PC-9 (cell line): Measurements from ENCODE around the gene SEC11A. TPM values are rescaled to one million over a fixed set of nuclear protein-coding genes. Genes with fewer than 3 reads are reported as not detected.

Experiments
- BruUV-seq: library from RNA; stranded (reverse); fragments of 400-500 nt; replicated peaks from 2 replicates; lab custom pipeline; 2021; lab: Mats Ljungman, UMichigan
- CTCF ChIA-PET: fragments of 300-600 bp; sonication (Branson Sonifier 250); formaldehyde crosslinking; loops from one replicate; lab custom pipeline; 2022; ENCODE audit warnings: antibody characterized with exemption; lab: Charles Lee
- POLR2A ChIA-PET: fragments of 300-600 bp; sonication (Branson Sonifier 250); formaldehyde crosslinking; loops from one replicate; lab custom pipeline; 2022; ENCODE audit warnings: antibody characterized with exemption; ENCODE audit not compliant: unreplicated experiment; lab: Charles Lee
- DNase-seq, 2 experiments: peaks; one replicate each; pipeline versions ENCODE4 v3.0.0 to v3.0.0-alpha.2; 2015 to 2022; ENCODE audit warnings: mixed read lengths in 1 of 2
- H2AFZ ChIP-seq: fragments of 200-600 bp; sonication (generic); 2 replicates; pipeline ENCODE4 v1.8.1; 2017; ENCODE audit warnings: antibody characterized with exemption
- H3F3A ChIP-seq: fragments of 200-600 bp; sonication (generic); 2 replicates; pipeline ENCODE4 v1.8.1; 2017; ENCODE audit warnings: antibody characterized with exemption, mild to moderate bottlenecking, low read depth; ENCODE audit not compliant: insufficient read depth
- H3K27ac ChIP-seq: fragments of 200-600 bp; sonication (generic); 2 replicates; pipeline ENCODE4 v1.6.1; 2016; ENCODE audit warnings: mixed run types
- H3K27me3 ChIP-seq: fragments of 200-600 bp; sonication (generic); 2 replicates; pipeline ENCODE4 v1.6.1; 2016; ENCODE audit warnings: low read depth, mixed run types; ENCODE audit not compliant: insufficient read depth
- H3K36me3 ChIP-seq: fragments of 200-600 bp; sonication (generic); 2 replicates; pipeline ENCODE4 v1.6.1; 2016; ENCODE audit warnings: low read depth, mixed run types
- H3K4me1 ChIP-seq: fragments of 200-600 bp; sonication (generic); replicated peaks from 2 replicates; pipeline ENCODE4 v1.6.1; 2016; ENCODE audit warnings: mixed run types; ENCODE audit not compliant: insufficient read depth
- H3K4me2 ChIP-seq: fragments of 200-600 bp; sonication (generic); 2 replicates; pipeline ENCODE4 v1.6.1; 2017; ENCODE audit warnings: mixed run types
- H3K4me3 ChIP-seq: fragments of 200-600 bp; sonication (generic); 2 replicates; pipeline ENCODE4 v1.6.1; 2016; ENCODE audit warnings: mixed run types
- H3K79me2 ChIP-seq: fragments of 200-600 bp; sonication (generic); 2 replicates; pipeline ENCODE4 v1.6.1; 2017; ENCODE audit warnings: low read depth, mixed run types
- H3K9me2 ChIP-seq: fragments of 200-600 bp; sonication (generic); 2 replicates; pipeline ENCODE4 v1.8.1; 2017; ENCODE audit warnings: mild to moderate bottlenecking; ENCODE audit not compliant: insufficient read depth
- H3K9me3 ChIP-seq: fragments of 200-600 bp; sonication (generic); 2 replicates; pipeline ENCODE4 v1.8.1; 2016; ENCODE audit warnings: low read depth; ENCODE audit not compliant: insufficient read depth
- H4K20me1 ChIP-seq: fragments of 200-600 bp; sonication (generic); 2 replicates; pipeline ENCODE4 v1.8.1; 2017; ENCODE audit not compliant: insufficient read depth
- EZH2 ChIP-seq: fragments of 200-600 bp; sonication (generic); IDR thresholded peaks from 2 replicates; pipeline ENCODE4 v1.8.0; 2017; ENCODE audit warnings: antibody characterized with exemption, low read depth
- intact Hi-C: fragments of 100-400 bp; cut with micrococcal nuclease; formaldehyde crosslinking; loops from one replicate; pipeline ENCODE4 v1.10.0; 2022; ENCODE audit not compliant: unreplicated experiment
- total RNA-seq: library from RNA; stranded (reverse); gene quantifications from 2 replicates; pipeline ENCODE4 v1.2.3, GENCODE V29; 2021
- TF ChIP-seq, protein P1 (sequence below): fragments of 200-600 bp; sonication (generic); conservative IDR thresholded peaks from 2 replicates; pipeline ENCODE4 v1.6.1; 2017; ENCODE audit warnings: mixed run types, antibody characterized with exemption, mild to moderate bottlenecking, moderate library complexity

Gene SEC11A
- total RNA-seq, 1 experiment from 2014 or later: 174 TPM

DNA sequence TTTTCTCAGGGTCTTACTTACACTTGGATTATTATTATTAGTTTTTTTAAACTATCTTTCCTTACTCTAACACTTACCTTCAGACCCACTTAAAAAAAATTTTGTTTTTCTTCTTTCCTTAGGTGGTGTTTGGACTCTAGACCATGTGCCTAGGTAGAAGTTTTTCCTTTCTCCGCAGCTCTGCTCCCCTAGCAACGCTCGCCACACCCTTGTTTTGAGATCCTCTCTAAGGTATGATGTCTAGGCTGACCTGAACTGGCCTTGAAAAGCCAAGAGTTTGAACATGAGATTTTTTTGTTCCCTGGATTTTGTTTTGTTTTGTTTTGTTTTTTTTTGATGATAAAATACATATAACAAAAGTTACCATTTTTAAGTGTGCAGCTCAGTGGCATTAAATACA lies 48.6 kb upstream of the SEC11A start:
- Histone ChIP-seq H3K27me3 (no peaks in the 10 kb centered on the region), H3K27ac (no peak overlapping the region), H3K4me2 (no peak overlapping the region), H3K36me3 (no peaks in the 10 kb centered on the region; the same call in 1 of the 2 replicates), H3K4me1 (no peaks in the 10 kb centered on the region), H3K79me2 (peaks cover 93% of the 10 kb centered on the region), H2AFZ (no peak overlapping the region), H3F3A (peaks cover 6% of the 10 kb centered on the region; the same call in 1 of the 2 replicates), H3K9me3 (no peaks in the 10 kb centered on the region), H3K9me2 (no peaks in the 10 kb centered on the region), H3K4me3 (no peak overlapping the region), H4K20me1 (peaks cover 29% of the 10 kb centered on the region)
- DNase-seq: no peak
- intact Hi-C loops: no loop called here
- ChIA-PET POLR2A (interaction anchor here (0.6 kb wide), 1 partner anchor 8 kb away, joined by 6 read pairs; no protein-coding TSS in a partner anchor), CTCF (interaction anchor here (1.1 kb wide), 1 partner anchor 45 kb away, joined by 6 read pairs; no protein-coding TSS in a partner anchor)
- BruUV-seq: no TSS peak
- TF ChIP-seq, protein P1, sequence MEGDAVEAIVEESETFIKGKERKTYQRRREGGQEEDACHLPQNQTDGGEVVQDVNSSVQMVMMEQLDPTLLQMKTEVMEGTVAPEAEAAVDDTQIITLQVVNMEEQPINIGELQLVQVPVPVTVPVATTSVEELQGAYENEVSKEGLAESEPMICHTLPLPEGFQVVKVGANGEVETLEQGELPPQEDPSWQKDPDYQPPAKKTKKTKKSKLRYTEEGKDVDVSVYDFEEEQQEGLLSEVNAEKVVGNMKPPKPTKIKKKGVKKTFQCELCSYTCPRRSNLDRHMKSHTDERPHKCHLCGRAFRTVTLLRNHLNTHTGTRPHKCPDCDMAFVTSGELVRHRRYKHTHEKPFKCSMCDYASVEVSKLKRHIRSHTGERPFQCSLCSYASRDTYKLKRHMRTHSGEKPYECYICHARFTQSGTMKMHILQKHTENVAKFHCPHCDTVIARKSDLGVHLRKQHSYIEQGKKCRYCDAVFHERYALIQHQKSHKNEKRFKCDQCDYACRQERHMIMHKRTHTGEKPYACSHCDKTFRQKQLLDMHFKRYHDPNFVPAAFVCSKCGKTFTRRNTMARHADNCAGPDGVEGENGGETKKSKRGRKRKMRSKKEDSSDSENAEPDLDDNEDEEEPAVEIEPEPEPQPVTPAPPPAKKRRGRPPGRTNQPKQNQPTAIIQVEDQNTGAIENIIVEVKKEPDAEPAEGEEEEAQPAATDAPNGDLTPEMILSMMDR: no peak
- TF ChIP-seq EZH2: no peak

DNA sequence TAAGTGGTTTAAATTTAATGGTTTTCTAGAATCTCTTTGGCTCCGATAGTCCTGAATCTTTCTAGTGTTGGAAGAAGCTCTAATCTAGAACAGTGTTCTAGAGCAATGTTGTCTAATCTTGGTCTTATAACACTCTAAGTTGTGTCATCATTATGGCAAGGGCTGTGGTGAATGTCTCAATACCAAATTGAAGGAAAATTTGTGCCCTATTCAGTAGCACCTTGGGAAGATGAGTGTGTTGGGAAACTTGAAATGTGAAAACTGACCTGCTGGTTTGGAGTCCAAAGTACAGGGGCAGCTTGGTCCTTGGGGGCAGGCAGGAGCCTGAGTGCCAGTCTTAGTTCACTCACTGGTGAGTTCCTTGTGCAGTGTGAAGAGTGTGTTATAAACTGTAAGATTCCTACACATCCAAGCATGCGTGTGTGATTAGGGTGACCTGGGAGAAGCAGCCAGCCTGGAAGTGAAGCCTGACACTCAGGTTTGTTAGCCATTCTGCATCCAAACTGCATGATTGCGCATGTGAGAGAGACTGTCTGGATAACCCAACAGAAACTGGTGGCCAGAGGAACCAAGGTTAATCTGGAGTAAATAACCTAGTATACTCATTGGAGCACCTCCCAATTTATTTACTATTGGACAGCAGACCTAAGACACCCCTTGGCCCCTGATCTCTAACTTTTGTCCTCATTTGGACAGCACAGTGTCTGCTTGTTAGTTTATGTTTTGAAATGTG lies 47.1 kb upstream of the SEC11A start:
- H3K4me1 ChIP-seq: no peaks in the 10 kb centered on the region
- no peak for DNase-seq
- H3F3A ChIP-seq: peaks cover 6% of the 10 kb centered on the region; the same call in 1 of the 2 replicates
- no TSS peak for BruUV-seq
- no peaks in the 10 kb centered on the region; the same call in 1 of the 2 replicates for H3K36me3 ChIP-seq
- H3K27me3 ChIP-seq: no peaks in the 10 kb centered on the region
- ChIA-PET POLR2A (no interaction called here), CTCF (no interaction called here)
- no peaks in the 10 kb centered on the region for H3K9me3 ChIP-seq
- no peak overlapping the region for H2AFZ ChIP-seq
- TF ChIP-seq, protein P1: no peak
- TF ChIP-seq EZH2: no peak
- no peak overlapping the region for H3K27ac ChIP-seq
- H4K20me1 ChIP-seq: peaks cover 29% of the 10 kb centered on the region
- peaks cover 95% of the 10 kb centered on the region for H3K79me2 ChIP-seq
- H3K4me2 ChIP-seq: no peak overlapping the region
- H3K4me3 ChIP-seq: no peak overlapping the region
- H3K9me2 ChIP-seq: no peaks in the 10 kb centered on the region
- intact Hi-C loops: no loop called here

GRCh38 chr15:84761607-84762131 lies 45.7 kb upstream of the SEC11A start:
- no peaks in the 10 kb centered on the region for H3K4me1 ChIP-seq
- POLR2A ChIA-PET: no interaction called here
- H3K36me3 ChIP-seq: no peaks in the 10 kb centered on the region; the same call in 1 of the 2 replicates

More at GRCh38 chr15:84761607-84762131, 45.7 kb upstream of the SEC11A start:
- no peak for DNase-seq
- Histone ChIP-seq H3K9me3 (no peaks in the 10 kb centered on the region), H3K4me3 (no peak overlapping the region), H3K27me3 (no peaks in the 10 kb centered on the region), H3K9me2 (no peaks in the 10 kb centered on the region), H3K79me2 (peaks cover 98% of the 10 kb centered on the region), H3K4me2 (no peak overlapping the region), H2AFZ (no peak overlapping the region), H4K20me1 (peaks cover 29% of the 10 kb centered on the region), H3K27ac (no peak overlapping the region), H3F3A (peaks cover 6% of the 10 kb centered on the region; the same call in 1 of the 2 replicates)
- TF ChIP-seq EZH2: no peak
- TF ChIP-seq, protein P1: no peak
- CTCF ChIA-PET: no interaction called here
- no TSS peak for BruUV-seq
- intact Hi-C loops: no loop called here
